ENCODE data around the gene UBE2L5. TPM values are rescaled to one million over a fixed set of nuclear protein-coding genes. Genes with fewer than 3 reads are reported as not detected.

Gene UBE2L5
- total RNA-seq: not detected in 2 replicates

DNA sequence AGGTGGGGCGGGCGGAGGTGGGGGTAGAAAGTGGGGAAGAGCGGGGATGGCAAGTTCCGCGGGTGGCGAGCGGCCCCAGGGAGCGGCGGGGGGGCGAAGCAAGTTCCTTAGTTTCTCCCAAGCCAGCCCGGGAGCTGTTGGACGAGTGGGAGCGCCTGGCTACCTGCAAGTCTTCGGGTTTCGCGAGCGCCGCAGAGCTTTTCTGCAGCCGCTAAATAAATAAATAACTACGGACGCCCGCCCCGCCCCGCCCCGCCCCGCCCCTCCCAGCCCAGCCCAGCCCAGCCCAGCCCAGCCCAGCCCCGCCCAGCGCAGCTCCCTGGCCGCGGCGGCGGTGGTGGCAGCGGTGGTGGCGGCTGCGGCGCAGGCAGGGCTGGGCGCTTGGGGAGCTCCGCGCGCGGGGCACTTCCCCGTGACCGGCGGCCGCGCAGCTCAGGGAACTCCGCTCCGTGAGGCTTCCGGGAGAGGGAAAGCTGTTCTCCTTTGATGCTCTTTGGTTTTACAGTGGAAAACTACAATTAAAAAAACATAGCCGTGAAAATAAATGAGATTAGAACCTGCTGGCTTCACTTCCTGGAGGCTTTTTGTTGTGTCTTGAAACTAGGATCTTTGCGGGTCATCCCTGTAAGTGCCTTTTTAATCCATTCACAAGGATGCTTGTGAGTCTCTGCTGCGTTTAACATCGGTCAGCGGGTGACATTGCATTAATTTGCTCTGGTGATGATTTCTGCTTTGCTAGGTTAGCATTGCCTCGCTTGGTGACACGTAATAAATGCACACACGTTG, at the start of gene UBE2L5:
TSS of gene UBE2L5 (plus strand) at position 440 of the 786 bp plus-strand sequence. CDS start 5,498 bp downstream, outside the sequence.
- peak; percentile 88 for DNase-seq (ENCODE audit: low read depth)
- H3K4me3 ChIP-seq (ENCODE audit: low read depth, low read length): peak within 1 kb of the TSS; percentile 71
- TF ChIP-seq CTCF (IDR thresholded peaks at IDR 0.05; ENCODE audit: insufficient read depth, low read depth, low read length): no peak

DNA sequence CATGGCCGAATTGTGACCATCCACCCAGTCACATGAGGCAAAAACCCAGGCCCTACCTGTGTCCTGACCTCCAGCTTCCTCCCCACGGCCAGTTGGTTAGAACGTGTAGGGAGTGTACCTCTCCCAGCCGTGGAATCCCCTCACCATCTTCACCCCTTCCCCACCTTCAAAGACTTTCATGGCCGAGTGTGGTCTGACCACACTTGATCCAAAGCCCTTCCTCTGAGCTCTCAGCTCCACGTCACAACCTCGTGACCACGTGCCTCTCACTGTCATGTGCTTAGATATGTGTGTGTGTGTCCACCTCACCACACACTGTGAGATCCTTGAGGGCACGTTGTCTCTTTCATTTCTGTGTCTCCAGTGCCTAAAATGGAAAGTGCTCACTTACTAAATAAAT, 48.6 kb upstream of the UBE2L5 start:
- no peak for TF ChIP-seq CTCF (IDR thresholded peaks at IDR 0.05; ENCODE audit: insufficient read depth, low read depth, low read length)
- DNase-seq (ENCODE audit: low read depth): no peak
- H3K4me3 ChIP-seq (ENCODE audit: low read depth, low read length): no peak overlapping the region

DNA sequence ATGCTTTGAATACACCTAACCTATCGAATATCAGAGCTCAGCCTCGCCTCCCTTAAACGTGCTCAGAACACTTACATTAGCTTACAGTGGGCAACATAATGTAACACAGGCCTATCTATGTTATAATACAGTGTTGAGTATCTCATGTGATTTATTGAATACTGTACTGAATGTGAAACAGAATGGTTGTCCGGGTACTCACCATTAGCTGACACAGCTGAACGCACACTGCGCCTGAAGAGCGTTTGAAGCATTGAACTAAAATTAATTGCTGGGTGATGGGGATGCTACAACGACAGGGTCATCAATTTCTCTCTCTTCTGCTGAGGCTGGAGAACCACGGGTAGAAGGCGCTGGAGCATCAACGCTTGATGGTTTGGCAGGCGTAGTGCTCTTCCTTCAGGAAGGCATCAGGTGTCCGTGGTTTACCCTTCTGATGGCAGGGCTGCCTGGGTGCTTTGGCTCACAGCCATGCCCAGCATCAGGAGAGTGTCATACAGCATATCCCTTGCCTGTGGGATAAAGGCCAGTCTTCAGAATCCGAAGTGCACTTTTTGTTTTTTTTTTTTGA, 46.9 kb upstream of the UBE2L5 start:
- no peak overlapping the region for H3K4me3 ChIP-seq (ENCODE audit: low read depth, low read length)
- no peak for TF ChIP-seq CTCF (IDR thresholded peaks at IDR 0.05; ENCODE audit: insufficient read depth, low read depth, low read length)
- DNase-seq (ENCODE audit: low read depth): no peak

GRCh38 chr13:30376426-30377311, 45.6 kb upstream of the UBE2L5 start:
- no peak for TF ChIP-seq CTCF (IDR thresholded peaks at IDR 0.05; ENCODE audit: insufficient read depth, low read depth, low read length)
- no peak overlapping the region for H3K4me3 ChIP-seq (ENCODE audit: low read depth, low read length)
- DNase-seq (ENCODE audit: low read depth): no peak

DNA sequence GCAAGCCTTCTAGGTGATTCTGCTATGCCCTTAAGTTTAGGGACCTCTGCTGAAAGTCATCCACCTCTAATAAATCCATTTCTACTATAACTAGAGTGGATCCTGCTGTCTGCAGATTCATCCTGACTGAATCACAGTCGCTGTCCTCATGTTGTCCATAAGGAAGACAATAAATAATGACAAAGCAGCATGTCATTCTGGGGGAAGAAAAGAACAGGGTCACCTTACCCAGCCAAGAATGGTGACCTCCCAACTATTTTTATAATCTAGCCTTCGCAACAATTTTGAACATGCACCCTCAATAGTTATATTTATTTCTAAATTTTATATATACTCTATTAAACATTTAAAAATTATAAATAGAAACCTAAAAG, 45.0 kb upstream of the UBE2L5 start:
- H3K4me3 ChIP-seq (ENCODE audit: low read depth, low read length): no peak overlapping the region
- DNase-seq (ENCODE audit: low read depth): no peak
- no peak for TF ChIP-seq CTCF (IDR thresholded peaks at IDR 0.05; ENCODE audit: insufficient read depth, low read depth, low read length)

DNA sequence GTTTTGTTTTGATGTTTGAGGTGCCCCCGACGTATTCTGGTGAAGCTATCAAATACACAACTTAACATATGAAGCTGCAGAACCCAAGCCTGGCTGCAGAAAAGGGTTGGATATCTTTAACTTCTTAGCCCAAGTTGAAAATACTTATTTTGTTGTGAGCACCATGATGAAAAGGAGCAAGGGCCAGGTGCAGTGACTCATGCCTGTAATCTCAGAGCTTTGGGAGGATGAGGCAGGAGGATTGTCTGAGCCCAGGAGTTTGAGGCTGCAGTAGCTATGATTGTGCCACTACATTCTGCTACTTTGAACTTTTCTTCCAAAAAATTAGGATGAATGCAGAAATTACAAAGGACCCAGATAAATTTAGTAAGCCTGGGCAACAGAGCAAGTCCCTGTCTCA, 44.1 kb upstream of the UBE2L5 start:
- H3K4me3 ChIP-seq (ENCODE audit: low read depth, low read length): no peak overlapping the region
- no peak for DNase-seq (ENCODE audit: low read depth)
- no peak for TF ChIP-seq CTCF (IDR thresholded peaks at IDR 0.05; ENCODE audit: insufficient read depth, low read depth, low read length)

Data from fibroblast of villous mesenchyme (primary cell).